ENCODE data around the gene AMBRA1.

AMBRA1 gene

GRCh38 chr11:46367244-46367915 is 226.4 kb downstream of the AMBRA1 start:
- no peak for DNase-seq (ENCODE audit: low read depth)

GRCh38 chr11:46366661-46367161 is 227.1 kb downstream of the AMBRA1 start:
- DNase-seq (ENCODE audit: low read depth): no peak

GRCh38 chr11:46366260-46366659 is 227.6 kb downstream of the AMBRA1 start:
- DNase-seq (ENCODE audit: low read depth): no peak

- no peak for DNase-seq (ENCODE audit: low read depth)
Observed at GRCh38 chr11:46364791-46365190, 229.0 kb downstream of the AMBRA1 start.

GRCh38 chr11:46364056-46364455 is 229.8 kb downstream of the AMBRA1 start:
- DNase-seq (ENCODE audit: low read depth): no peak

GRCh38 chr11:46363455-46364005 is 230.3 kb downstream of the AMBRA1 start:
- DNase-seq (ENCODE audit: low read depth): no peak

GRCh38 chr11:46363031-46363407 is 230.8 kb downstream of the AMBRA1 start:
- peak; percentile 63 for DNase-seq (ENCODE audit: low read depth)

- no peak for DNase-seq (ENCODE audit: low read depth)
Observed at GRCh38 chr11:46362156-46363030, 231.4 kb downstream of the AMBRA1 start.

GRCh38 chr11:46361283-46362155 is 232.3 kb downstream of the AMBRA1 start:
- DNase-seq (ENCODE audit: low read depth): no peak

- no peak for DNase-seq (ENCODE audit: low read depth)
Observed at GRCh38 chr11:46360878-46361277, 232.9 kb downstream of the AMBRA1 start.

- DNase-seq (ENCODE audit: low read depth): no peak
Observed at GRCh38 chr11:46359953-46360352, 233.9 kb downstream of the AMBRA1 start.

GRCh38 chr11:46357483-46357936 is 236.3 kb downstream of the AMBRA1 start:
- no peak for DNase-seq (ENCODE audit: low read depth)

- DNase-seq (ENCODE audit: low read depth): no peak
Observed at GRCh38 chr11:46356924-46357482, 236.8 kb downstream of the AMBRA1 start.

- DNase-seq (ENCODE audit: low read depth): no peak
Observed at GRCh38 chr11:46353698-46354097, 240.1 kb downstream of the AMBRA1 start.

GRCh38 chr11:46352063-46352841 is 241.6 kb downstream of the AMBRA1 start:
- DNase-seq (ENCODE audit: low read depth): no peak

GRCh38 chr11:46351606-46352005 is 242.2 kb downstream of the AMBRA1 start:
- no peak for DNase-seq (ENCODE audit: low read depth)

GRCh38 chr11:46351148-46351547 is 242.7 kb downstream of the AMBRA1 start:
- DNase-seq (ENCODE audit: low read depth): no peak

GRCh38 chr11:46350695-46351094 is 243.1 kb downstream of the AMBRA1 start:
- DNase-seq (ENCODE audit: low read depth): no peak

GRCh38 chr11:46348566-46349401 is 245.0 kb downstream of the AMBRA1 start:
- DNase-seq (ENCODE audit: low read depth): no peak

Measured in GM04503 (cell line).